H1 (cell line): ENCODE measurements around the gene ALOX5. TPM values are rescaled to one million over a fixed set of nuclear protein-coding genes. Genes with fewer than 3 reads are reported as not detected.
"Not testable (repeated sequence)": the region's sequence is repeated elsewhere in the genome, so short reads cannot be mapped to it uniquely, and the experiment has no call there.

Experiments used
- CTCF ChIA-PET: fragments of 300-600 bp; sonication (Branson Sonifier 250); formaldehyde crosslinking; loops from one replicate; lab custom pipeline; 2021; ENCODE audit not compliant: partially characterized antibody; lab: Charles Lee
- POLR2A ChIA-PET: fragments of 300-600 bp; sonication (Branson Sonifier 250); formaldehyde crosslinking; loops from one replicate; lab custom pipeline; 2021; ENCODE audit warnings: inconsistent platforms; ENCODE audit not compliant: partially characterized antibody; lab: Charles Lee
- DNase-seq, 2 experiments: peaks; one replicate each; pipeline versions ENCODE4 v3.0.0 to v3.0.0-alpha.2; 2010 to 2022; ENCODE audit warnings: low spot score in 2 of 2, low read depth in 1 of 2, mixed read lengths in 1 of 2
- FAIRE-seq: peaks from 2 replicates; lab custom pipeline; 2011; peaks lifted over from hg19 to GRCh38; lab: Jason Lieb, UNC
- H2AFZ ChIP-seq: 2 replicates; pipeline ENCODE4 v1.8.1; 2012; ENCODE audit warnings: low read length, inconsistent platforms
- H2AK5ac ChIP-seq: 2 replicates; pipeline ENCODE4 v1.6.1; 2013; ENCODE audit warnings: low read depth, low read length
- H2BK120ac ChIP-seq: replicated peaks from 2 replicates; pipeline ENCODE3; 2013; ENCODE audit warnings: low read depth, low read length, inconsistent platforms
- H2BK12ac ChIP-seq: 2 replicates; pipeline ENCODE4 v1.6.1; 2013; ENCODE audit warnings: low read depth, low read length
- H2BK15ac ChIP-seq: 2 replicates; pipeline ENCODE4 v1.6.1; 2013; ENCODE audit warnings: low read length
- H2BK20ac ChIP-seq: 2 replicates; pipeline ENCODE4 v1.6.1; 2013; ENCODE audit warnings: low read length
- H2BK5ac ChIP-seq: 2 replicates; pipeline ENCODE4 v1.6.1; 2013; ENCODE audit warnings: low read depth, low read length
- H3K14ac ChIP-seq: 2 replicates; pipeline ENCODE4 v1.6.1; 2013; ENCODE audit warnings: inconsistent platforms; ENCODE audit not compliant: insufficient read length
- H3K18ac ChIP-seq: 2 replicates; pipeline ENCODE4 v1.6.1; 2013; ENCODE audit warnings: low read length; ENCODE audit errors: extremely low read depth
- H3K23ac ChIP-seq: 2 replicates; pipeline ENCODE4 v1.6.1; 2013; ENCODE audit warnings: inconsistent platforms; ENCODE audit not compliant: insufficient read length
- H3K23me2 ChIP-seq: 2 replicates; pipeline ENCODE4 v1.6.1; 2013; ENCODE audit warnings: low read depth, low read length
- H3K27ac ChIP-seq: 2 replicates; pipeline ENCODE4 v1.6.1; 2011; ENCODE audit warnings: low read depth, low read length, inconsistent platforms
- H3K27me3 ChIP-seq, 4 experiments: replicated peaks in 1 of 4; 1 replicate in 1 of 4; 2 replicates in 3 of 4; pipeline versions ENCODE4 v1.6.1 to v1.8.1; 2011 to 2013; ENCODE audit warnings: low read length in 3 of 4, mild to moderate bottlenecking in 3 of 4, inconsistent platforms in 2 of 4, mixed read lengths in 2 of 4, moderate library complexity in 1 of 4; ENCODE audit not compliant: control insufficient read depth in 3 of 4, insufficient read depth in 3 of 4; ENCODE audit errors: extremely low read depth in 1 of 4
- H3K36me3 ChIP-seq, 4 experiments: 2 replicates each; pipeline versions ENCODE4 v1.6.1 to v1.8.1; 2011 to 2013; ENCODE audit warnings: mild to moderate bottlenecking in 4 of 4, low read length in 3 of 4, moderate library complexity in 2 of 4, control low read depth in 1 of 4, inconsistent platforms in 1 of 4; ENCODE audit not compliant: insufficient read depth in 4 of 4, control insufficient read depth in 2 of 4
- H3K4ac ChIP-seq: replicated peaks from 2 replicates; pipeline ENCODE3; 2013; ENCODE audit warnings: low read length, low read depth, mixed read lengths, inconsistent platforms; ENCODE audit not compliant: insufficient read length
- H3K4me1 ChIP-seq, 4 experiments: replicated peaks in 1 of 4; 1 replicate in 1 of 4; 2 replicates in 3 of 4; pipeline versions ENCODE4 v1.6.1 to v1.8.1; 2011 to 2013; ENCODE audit warnings: low read length in 3 of 4, inconsistent platforms in 2 of 4, mixed read lengths in 1 of 4; ENCODE audit not compliant: insufficient read depth in 4 of 4, control insufficient read depth in 3 of 4
- H3K4me2 ChIP-seq, 2 experiments: 2 replicates each; pipeline versions ENCODE4 v1.6.1 to v1.8.1; 2011 to 2013; ENCODE audit warnings: low read depth in 2 of 2, low read length in 2 of 2, control low read depth in 1 of 2, inconsistent platforms in 1 of 2, mild to moderate bottlenecking in 1 of 2; ENCODE audit not compliant: insufficient read depth in 1 of 2
- H3K4me3 ChIP-seq, 4 experiments: fragments of 200-600, 300-600 bp in 1 of 4; sonication (generic), shearing (Covaris generic), sonication (Bioruptor Twin) in 1 of 4; 2 replicates each; pipeline versions ENCODE4 v1.5.1 to v1.8.1; 2011 to 2016; ENCODE audit warnings: low read length in 4 of 4, low read depth in 3 of 4, control low read depth in 2 of 4, inconsistent platforms in 2 of 4, mild to moderate bottlenecking in 2 of 4, mixed read lengths in 1 of 4, moderate library complexity in 1 of 4; ENCODE audit not compliant: insufficient read depth in 2 of 4; ENCODE audit errors: extremely low read depth in 1 of 4
- H3K56ac ChIP-seq: replicated peaks from 2 replicates; pipeline ENCODE3; 2013; ENCODE audit warnings: low read depth, mild to moderate bottlenecking, mixed read lengths, low read length, inconsistent platforms; ENCODE audit not compliant: insufficient read length
- H3K79me1 ChIP-seq: 2 replicates; pipeline ENCODE4 v1.6.1; 2013; ENCODE audit warnings: low read depth, low read length, control low read depth
- H3K79me2 ChIP-seq, 2 experiments: 2 replicates each; pipeline versions ENCODE4 v1.6.1 to v1.8.1; 2012 to 2013; ENCODE audit warnings: low read length in 2 of 2, mild to moderate bottlenecking in 2 of 2, inconsistent platforms in 1 of 2; ENCODE audit not compliant: insufficient read depth in 2 of 2, control insufficient read depth in 1 of 2
- H3K9ac ChIP-seq, 4 experiments: replicated peaks in 1 of 4; 1 replicate in 1 of 4; 2 replicates in 3 of 4; pipeline versions ENCODE4 v1.6.1 to v1.8.1; 2011 to 2013; ENCODE audit warnings: low read depth in 3 of 4, low read length in 3 of 4, control low read depth in 2 of 4, mild to moderate bottlenecking in 2 of 4, moderate library complexity in 2 of 4, inconsistent platforms in 1 of 4; ENCODE audit errors: extremely low read depth in 1 of 4
- H3K9me3 ChIP-seq, 2 experiments: 2 replicates each; pipeline versions ENCODE4 v1.6.1 to v1.8.1; 2012 to 2013; ENCODE audit warnings: mild to moderate bottlenecking in 2 of 2, moderate library complexity in 2 of 2, control low read depth in 1 of 2, inconsistent platforms in 1 of 2, low read depth in 1 of 2, low read length in 1 of 2, mixed read lengths in 1 of 2; ENCODE audit not compliant: insufficient read depth in 2 of 2
- H4K20me1 ChIP-seq, 2 experiments: replicated peaks in 1 of 2; 2 replicates each; pipeline versions ENCODE3 to v1.8.1; 2011 to 2013; ENCODE audit warnings: inconsistent platforms in 2 of 2, low read length in 2 of 2, mild to moderate bottlenecking in 1 of 2; ENCODE audit not compliant: insufficient read depth in 2 of 2, control insufficient read depth in 1 of 2
- H4K5ac ChIP-seq: 2 replicates; pipeline ENCODE4 v1.6.1; 2013; ENCODE audit warnings: low read length, low read depth, mixed read lengths, inconsistent platforms; ENCODE audit not compliant: insufficient read length
- H4K8ac ChIP-seq: 2 replicates; pipeline ENCODE4 v1.8.0; 2013; ENCODE audit warnings: mild to moderate bottlenecking, moderate library complexity, low read length, inconsistent platforms; ENCODE audit not compliant: insufficient read depth; ENCODE audit errors: extremely low read depth
- H4K91ac ChIP-seq: replicated peaks from 2 replicates; pipeline ENCODE3; 2013; ENCODE audit warnings: low read length, mixed read lengths, inconsistent platforms; ENCODE audit not compliant: insufficient read length
- SIN3A ChIP-seq, 2 experiments: IDR thresholded peaks in 1 of 2; conservative IDR thresholded peaks in 1 of 2; 2 replicates each; pipeline ENCODE4 v1.6.1; 2011 to 2012; ENCODE audit warnings: low read length in 2 of 2, improper control_type of control experiment in 1 of 2, low read depth in 1 of 2, mild to moderate bottlenecking in 1 of 2
- WGBS, 2 experiments: shearing (Covaris generic) in 1 of 2; methylation state at CpG; one replicate each; pipeline versions ENCODE4 v1.1.6 to v1.1.7; 2013 to 2015; ENCODE audit warnings: low lambda C conversion rate in 2 of 2, mixed read lengths in 2 of 2, inconsistent platforms in 1 of 2, low coverage in 1 of 2, missing lambda C conversion rate in 1 of 2; ENCODE audit not compliant: insufficient replicate concordance in 2 of 2, insufficient coverage in 1 of 2, insufficient read length in 1 of 2; ENCODE audit errors: extremely low coverage in 1 of 2, missing lambda C conversion rate in 1 of 2; 5-methylcytosine and 5-hydroxymethylcytosine counted together
- polyA plus RNA-seq, 7 experiments: library from polyadenylated mRNA; depleted of rRNA in 3 of 7; stranded (reverse) in 5 of 7; unstranded in 2 of 7; fragments of >200 nt in 5 of 7; fragments of 200-250 nt in 2 of 7; gene quantifications; 1 replicate in 5 of 7; 2 replicates in 1 of 7; 4 replicates in 1 of 7; pipeline versions ENCODE4 v1.2.1 to v1.2.3, GENCODE V29; 2011 to 2013; ENCODE audit warnings: missing spikeins in 2 of 7, mixed read lengths in 2 of 7
- total RNA-seq: library from RNA; stranded (reverse); fragmentation: NEBNext Ultra II Directional; extraction: Animal tissue kit (Norgen Biotek cat#: 25700); gene quantifications from 2 replicates; pipeline ENCODE4 v1.2.1, GENCODE V29; 2021

The ALOX5 gene
- total and polyA plus RNA-seq, 2 of the 8 experiments (the other 6 are each of a cell fraction or from before 2014, with no cell fraction given) = 1.6 to 3.8 TPM

DNA sequence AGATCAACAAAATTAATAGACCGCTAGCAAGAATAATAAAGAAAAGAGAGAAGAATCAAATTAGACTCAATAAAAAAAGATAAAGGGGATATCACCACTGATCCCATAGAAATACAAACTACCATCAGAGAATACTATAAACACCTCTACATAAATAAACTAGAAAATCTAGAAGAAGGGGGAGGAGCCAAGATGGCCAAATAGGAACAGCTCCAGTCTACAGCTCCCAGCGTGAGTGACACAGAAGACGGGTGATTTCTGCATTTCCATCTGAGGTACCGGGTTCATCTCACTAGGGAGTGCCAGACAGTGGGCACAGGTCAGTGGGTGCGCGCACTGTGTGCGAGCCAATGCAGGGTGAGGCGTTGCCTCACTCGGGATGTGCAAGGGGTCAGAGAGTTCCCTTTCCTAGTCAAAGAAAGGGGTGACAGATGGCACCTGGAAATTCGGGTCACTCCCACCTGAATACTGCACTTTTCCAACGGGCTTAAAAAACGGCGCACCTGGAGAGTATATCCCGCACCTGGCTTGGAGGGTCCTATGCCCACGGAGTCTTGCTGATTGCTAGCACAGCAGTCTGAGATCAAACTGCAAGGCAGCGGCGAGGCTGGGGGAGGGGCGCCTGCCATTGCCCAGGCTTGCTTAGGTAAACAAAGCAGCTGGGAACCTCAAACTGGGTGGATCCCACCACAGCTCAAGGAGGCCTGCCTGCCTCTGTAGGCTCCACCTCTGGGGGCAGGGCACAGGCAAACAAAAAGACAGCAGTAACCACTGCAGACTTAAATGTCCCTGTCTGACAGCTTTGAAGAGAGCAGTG lies 11.8 kb upstream of the ALOX5 start:
- H3K23me2 ChIP-seq, H3K23ac ChIP-seq, H3K27me3 ChIP-seq, H2AK5ac ChIP-seq, H3K18ac ChIP-seq, H3K9ac ChIP-seq, H3K79me1 ChIP-seq, H3K14ac ChIP-seq, H4K91ac ChIP-seq, H2BK20ac ChIP-seq, H2AFZ ChIP-seq, H3K56ac ChIP-seq, H2BK120ac ChIP-seq, H3K27ac ChIP-seq, H2BK5ac ChIP-seq, H3K36me3 ChIP-seq, H2BK15ac ChIP-seq, POLR2A ChIA-PET, CTCF ChIA-PET, H3K9me3 ChIP-seq, H4K20me1 ChIP-seq, FAIRE-seq, H3K79me2 ChIP-seq, H3K4me1 ChIP-seq, H3K4ac ChIP-seq, H4K5ac ChIP-seq, H2BK12ac ChIP-seq: not testable (repeated sequence)
- DNase-seq = peak in 1 of 2 experiments; percentile 75
- 32% methylated on average over 18 of the region's 18 CpGs; no CpG with 5 or more reads in 1 of the 2 experiments for WGBS, 2 experiments
- Histone ChIP-seq H4K8ac (peak overlapping the region; percentile 51; the same call in 1 of the 2 replicates), H3K4me2 (peak overlapping the region; percentile 64 to 69), H3K4me3 (peak overlapping the region; percentile 45 to 57 (median 48); a peak in 7 of 8 replicates)
- 0 out of 4 replicates have a peak, but pooled peaks of 1 of the 2 experiments have one; percentile 14 for TF ChIP-seq SIN3A (conservative IDR thresholded peaks at IDR 0.05 in 1 of 2, IDR thresholded peaks at IDR 0.05 in 1 of 2; ENCODE audit: low read depth in 1 of 2, low read length in 2 of 2)
